GM21528 (cell line): ENCODE data around the gene DCBLD1.
"Not testable (repeated sequence)": the region's sequence is repeated elsewhere in the genome, so short reads cannot be mapped to it uniquely, and the experiment has no call there.

Experiments used
- ATAC-seq: cut with Tn5 transposase; IDR thresholded peaks from one replicate; pipeline ENCODE4 v1.9.1; 2021; ENCODE audit warnings: mild to moderate bottlenecking, moderate library complexity; ENCODE audit not compliant: unreplicated experiment, low FRiP score

The DCBLD1 gene

DNA sequence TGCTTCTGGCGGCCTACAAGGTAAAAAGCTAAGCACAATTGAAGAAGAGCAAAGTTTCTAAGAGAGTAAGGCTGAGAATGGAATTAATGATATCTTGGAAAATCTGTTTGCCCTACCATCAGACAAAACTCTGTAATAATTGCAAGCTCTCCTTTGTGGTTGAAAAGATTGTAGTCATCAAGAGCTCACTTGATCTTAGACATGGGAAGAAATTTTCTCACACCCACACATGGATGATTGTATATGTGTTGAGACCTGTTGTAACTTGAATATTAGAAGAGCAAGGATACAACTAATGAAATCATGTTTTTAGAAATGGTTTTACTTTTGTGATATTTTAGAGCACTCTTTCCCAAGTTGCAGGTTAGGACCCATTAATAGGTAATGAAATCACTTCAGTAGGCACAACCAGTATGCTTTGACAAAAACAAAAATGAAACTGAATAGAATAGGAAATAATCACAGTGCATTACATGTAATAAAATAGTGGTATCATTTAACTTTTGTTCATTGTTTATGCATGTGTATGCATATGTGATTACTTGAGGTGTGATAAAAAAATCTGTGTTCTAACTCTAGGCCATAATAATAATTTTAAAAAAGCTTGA lies 14.0 kb downstream of the DCBLD1 start:
- ATAC-seq: no peak

DNA sequence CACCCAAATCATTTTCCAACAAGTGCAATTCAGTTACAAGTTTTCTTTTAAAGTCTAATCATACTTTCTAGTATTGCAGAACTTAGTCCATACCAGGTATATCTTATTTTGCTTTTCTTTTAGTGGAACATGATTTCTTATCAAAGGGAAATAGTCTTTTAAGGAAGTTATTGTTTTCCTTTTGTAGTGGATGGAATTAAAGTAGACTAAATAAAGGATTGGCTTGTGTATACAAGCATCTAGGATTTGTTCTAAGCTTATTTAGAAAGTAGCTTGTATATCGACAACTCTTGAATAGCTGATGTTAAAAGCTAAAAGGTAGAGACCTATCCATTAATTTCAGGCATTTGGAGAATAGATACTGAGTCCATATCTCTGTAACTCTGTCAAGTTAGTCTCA lies 14.8 kb downstream of the DCBLD1 start:
- no peak for ATAC-seq

DNA sequence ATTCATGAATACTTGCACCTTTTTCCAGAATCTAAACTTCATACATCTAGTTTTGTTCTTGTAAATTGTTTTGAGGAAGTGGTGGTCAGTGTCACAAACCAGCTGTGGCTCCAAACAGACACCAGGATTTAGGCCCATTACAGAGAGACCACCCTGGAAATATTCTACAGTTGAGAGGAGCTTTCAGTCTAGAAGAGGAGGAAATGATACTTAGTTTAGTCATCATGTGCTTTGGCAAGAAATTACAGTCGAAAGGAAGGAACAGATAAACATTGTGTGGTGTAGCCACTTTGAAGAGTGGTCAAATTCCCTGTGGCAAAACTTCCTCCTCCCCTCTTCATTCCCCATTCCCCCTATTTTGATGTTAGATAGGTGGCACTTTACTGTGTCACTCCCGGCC lies 15.7 kb downstream of the DCBLD1 start:
- ATAC-seq: peak; percentile 57

DNA sequence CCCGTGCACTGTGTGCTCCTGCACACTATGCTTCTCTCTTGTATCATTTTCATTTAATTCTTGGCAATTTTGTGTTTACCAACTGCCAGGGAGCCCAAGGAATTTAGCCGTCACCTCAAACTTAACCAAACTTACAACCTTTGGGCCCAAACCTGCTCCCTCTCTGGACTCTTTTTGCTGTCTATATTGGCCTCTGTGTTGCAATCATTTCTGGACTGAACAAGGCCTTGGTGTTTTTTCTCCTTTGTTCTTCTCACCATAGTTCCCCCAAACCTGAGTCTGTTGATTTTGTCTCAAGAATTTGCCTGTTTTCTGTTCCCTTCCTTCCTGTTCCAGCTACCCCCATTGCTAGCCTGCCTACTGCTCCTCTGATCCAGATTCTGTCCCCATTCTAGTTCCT lies 19.2 kb downstream of the DCBLD1 start:
- no peak for ATAC-seq

DNA sequence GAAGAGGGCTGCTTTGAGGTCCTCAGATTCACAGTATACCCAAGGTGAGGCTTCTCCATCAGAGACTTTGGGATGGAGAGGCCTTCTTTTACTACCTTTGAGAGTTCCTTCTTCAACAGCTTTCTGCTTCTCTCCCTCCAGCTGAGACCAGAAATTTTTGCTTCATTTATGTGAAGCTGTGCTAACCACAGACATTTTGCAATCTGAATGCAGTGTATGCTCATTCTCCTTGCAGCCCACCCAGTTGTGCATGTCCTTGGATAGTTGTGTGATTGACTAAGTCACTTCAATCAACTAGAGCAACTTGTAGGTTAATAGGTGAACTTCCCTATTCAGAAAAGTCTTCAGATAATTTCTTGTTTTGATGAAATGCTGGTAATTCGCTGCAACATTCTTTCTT lies 20.1 kb downstream of the DCBLD1 start:
- ATAC-seq: no peak

DNA sequence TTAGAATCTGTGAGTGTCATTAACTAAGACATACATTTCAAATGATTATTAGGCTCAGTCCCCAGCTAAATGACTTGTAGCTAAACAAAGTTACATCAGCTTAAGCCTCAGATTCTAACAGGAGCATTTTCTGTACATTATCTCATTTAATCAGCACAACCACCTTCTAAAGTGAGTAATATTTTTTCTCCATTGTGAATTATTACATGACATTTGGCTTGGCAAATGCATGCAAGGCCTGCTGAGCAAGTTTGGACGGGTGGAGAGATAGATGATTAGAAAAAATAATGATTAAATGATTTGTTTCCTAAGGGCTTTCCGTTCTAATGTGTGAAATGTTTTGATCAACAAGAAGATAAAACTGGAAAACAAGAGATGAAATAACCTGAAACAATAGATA lies 20.7 kb downstream of the DCBLD1 start:
- ATAC-seq: no peak

DNA sequence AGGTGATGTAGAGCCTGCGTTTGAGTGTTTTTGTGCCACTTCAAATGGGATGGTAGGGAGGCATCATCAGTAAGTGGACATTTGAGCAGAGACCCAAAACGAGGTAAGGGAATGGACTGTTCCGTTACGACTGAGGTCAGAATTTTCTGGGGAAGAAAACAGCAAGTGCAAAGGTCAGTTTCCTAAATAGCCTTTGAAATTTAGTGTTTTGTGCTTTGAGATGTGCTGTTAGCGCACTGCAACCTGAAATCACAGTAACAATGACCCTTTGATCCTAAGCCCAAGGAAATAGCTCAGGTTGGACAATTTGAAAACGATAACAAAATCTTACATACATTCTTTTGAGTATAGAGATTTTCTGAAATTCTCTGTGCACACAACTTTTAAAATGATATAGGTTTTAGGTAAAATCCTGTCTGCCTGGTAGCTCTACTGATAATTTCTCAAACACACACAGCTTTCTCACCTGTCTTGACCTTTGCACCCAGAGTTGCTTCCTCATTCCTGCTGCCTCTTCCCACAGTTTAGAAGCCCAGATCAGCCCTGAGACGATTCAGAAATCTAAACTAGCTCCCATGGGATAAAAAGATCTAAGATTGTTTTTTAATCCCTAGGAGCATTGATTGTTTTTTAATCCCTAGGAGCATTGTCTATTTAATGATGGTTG lies 22.1 kb downstream of the DCBLD1 start:
- ATAC-seq: no peak

DNA sequence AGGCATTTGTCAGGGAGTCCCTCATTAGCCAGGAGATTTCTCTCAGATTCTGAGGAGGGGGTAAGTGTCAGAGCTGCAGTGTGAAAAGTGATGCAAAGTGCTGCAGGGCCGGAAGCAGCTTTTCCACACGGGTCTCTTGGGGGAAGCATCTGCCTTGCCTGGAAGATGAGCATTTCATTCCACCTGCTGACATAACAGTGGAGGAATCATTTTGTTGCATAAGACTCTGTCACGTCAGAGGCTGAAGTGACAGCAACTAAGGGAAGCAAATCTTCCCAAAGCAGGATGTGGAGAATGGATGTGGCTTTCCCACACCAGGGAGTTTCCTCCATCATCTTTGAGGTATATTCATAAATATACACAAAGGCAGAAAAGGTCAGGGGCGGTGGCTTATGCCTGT lies 22.8 kb downstream of the DCBLD1 start:
- ATAC-seq: no peak

DNA sequence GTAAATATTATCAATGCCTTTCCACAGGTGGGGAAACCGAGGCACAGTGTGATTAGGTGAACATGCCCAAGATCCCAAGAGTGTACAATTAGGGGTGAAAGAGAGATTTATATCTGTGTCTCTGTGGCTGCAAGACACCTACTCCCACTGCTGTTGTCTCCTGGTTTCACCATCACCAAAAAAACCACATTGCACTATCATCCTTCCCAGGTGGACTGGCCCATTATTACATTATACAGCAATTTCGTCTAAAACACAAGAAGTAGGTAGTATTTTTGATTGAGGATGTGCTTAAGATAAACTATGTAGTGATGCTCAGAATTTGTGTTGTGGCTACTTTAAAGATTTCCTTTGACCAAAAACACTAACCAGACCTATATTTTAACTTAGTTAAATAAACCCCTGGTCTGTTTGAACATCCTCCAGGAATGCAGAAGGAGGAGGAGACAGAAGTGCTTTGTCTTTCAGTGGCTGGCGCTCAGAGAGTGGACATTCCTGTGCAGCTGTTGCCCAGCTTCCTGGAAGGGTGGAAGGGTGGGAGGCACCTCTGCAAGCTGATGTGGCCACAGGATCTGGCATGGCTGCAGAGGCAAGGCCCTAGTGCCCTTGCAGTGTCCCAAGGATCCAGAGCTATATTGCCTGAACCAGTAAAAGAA lies 23.8 kb downstream of the DCBLD1 start:
- no peak for ATAC-seq

DNA sequence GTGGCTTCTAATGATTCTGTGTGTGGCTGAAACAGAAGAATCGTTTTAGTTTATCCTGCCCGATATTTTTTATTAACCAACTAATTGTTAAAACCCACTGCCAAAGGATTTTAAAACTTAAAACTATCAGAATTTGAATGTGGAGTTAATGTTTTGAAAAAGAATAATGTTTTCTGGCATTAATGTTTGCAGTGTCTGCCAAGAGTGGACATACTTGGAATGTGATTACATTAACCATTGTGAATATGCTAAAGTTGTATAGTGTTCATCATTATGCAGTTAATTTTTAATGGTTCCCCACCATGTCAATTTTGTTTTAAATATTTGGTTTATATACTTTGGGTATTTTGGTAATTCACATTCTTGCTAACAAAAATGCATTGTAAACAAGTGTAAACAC lies 24.4 kb downstream of the DCBLD1 start:
- ATAC-seq: no peak

DNA sequence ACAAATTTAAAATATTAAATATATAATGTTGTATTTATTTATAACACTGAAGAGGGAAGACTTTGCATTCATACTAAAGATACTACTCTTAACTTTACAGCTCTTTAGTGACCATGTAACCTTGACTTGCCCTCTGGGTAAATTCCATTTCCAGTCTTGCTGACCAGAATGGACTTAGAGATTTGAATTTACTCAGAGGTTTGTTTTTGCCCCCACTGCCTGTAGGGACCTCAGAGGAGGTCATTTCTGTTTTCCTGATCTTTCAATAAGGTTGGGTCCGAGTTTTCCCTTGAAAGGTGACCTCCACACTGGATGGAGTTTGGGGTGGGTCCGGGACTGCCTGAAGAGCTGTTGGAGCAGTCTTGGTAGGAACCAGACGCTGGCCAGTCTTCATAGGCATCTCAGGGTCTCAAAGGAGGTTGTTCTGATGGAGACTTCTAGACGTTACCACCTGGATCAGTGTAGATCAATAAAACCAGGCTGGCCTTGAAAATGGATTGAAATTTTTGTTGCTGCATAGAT lies 26.0 kb downstream of the DCBLD1 start:
- no peak for ATAC-seq

DNA sequence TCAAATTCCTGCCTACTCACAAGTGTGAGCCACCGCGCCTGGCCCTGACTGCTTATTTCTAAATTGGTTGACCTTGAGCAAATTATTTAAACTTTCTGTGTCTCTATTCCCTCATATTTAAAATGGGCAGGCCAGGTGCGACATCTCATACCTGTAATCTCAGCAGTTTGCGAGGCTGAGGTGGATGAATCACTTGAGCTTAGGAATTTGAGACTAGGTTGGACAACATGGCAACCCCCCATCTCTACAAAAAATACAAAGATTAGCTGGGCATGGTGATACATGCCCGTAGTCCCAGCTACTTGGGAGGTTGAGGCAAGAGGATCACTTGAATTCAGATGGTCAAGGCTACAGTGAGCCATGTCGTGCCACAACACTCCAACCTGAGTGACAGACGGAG lies 26.5 kb downstream of the DCBLD1 start:
- ATAC-seq: no peak

DNA sequence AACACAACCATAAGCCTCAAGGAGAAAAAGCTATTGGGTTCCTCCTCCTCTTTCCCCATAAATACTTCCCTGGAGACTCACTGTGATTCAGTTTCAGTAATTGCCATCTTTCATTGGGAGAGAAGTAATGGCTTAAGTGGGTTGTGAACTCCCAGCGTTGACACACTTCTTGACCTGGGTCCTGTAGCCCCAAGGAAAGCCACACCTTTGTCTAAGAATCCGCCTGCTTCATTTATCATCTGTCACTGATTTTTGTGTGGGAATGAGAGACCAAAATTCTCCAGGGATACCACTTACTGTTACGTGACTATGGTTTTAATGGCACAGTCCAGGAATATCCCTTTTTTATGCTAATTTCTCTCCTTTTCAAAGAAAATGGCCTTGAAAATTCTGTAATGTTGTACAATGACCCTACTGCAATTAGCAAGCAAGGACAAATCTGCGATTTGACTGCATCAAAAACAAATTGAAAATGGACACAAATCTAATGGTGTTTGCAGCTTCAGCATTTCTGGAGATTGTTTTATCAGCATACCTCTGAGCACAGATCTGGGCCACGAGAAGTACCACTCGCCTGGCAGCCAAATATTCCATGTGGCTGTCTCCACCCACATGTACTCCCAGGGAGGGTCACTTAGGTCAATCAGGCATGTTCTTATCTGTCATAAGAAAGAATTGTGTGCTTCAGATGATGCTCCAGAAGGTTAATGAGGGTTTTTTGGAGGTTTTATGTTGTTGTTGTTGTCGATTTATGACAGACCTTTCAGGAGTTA lies 29.8 kb downstream of the DCBLD1 start:
- no peak for ATAC-seq

DNA sequence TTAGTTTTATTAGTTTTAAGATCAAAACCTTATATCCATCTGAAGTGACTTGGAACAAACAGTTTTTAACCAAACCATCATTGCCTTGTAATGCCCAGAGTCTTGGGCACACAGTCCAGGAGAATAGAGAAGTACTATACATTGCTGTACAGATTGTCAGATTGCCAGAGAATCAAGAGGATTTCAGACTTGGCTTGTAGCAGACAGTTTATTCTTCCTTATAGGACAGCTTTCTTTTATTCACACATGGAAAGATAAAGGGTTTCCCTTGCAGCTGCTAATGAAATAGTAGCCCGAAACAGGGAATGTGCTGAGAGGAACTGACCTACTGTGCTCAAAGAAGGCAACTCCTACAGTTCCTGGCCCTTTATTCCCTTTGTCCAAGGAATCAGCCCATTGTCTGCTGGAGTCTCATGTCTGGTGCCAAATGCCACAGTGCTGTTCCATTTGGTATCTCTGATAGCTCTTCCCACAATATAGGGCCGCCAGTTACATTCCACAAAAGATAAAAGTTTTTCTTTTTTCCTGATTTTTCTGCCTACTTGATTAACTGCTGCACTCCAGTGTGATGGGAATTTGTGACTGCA lies 30.6 kb downstream of the DCBLD1 start:
- ATAC-seq: no peak

DNA sequence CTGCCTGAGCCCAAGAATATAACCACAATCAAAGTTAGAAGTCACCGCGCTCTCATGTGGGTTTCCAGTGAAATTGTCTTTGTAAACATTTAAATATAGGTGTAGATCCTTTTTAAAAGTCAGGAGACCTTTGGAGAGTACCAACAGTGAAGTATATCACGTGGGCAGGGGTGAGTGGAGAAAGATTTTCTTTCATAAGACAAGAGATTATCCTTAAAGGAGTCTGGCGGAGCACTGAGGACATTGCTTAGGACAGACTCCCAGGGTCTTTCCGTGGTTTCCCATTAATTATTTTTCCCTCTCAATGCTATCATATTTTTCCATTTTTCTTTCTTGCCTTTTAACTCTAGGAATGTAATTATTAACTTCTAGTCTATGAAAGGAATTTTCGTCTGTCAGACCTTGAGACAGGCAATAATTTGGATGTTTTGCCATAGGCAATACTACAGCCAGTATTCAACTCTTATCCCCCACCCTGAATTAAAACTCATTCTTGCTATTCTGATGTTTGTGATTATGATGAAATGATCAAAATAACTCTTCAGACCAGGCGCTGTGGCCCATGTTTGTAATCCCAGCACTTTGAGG lies 31.4 kb downstream of the DCBLD1 start:
- no peak for ATAC-seq

DNA sequence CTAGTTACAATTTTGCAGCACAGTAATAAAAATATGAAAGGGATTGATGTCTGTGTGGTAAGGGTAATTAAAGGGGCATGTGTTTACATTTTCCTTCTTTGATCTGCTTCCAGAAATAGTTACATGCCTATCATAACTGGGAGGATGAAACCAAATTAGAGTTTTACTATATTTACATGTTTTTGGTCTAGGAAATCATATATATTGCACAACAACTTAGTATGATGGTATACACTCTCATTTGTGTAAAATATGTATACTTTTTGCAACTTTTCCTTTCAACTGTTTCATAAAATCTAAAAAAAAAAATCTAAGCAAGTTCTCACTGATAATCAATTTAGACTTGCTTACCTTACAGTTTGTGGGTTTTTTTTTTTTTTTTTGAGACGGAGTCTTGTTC lies 32.2 kb downstream of the DCBLD1 start:
- no peak for ATAC-seq

DNA sequence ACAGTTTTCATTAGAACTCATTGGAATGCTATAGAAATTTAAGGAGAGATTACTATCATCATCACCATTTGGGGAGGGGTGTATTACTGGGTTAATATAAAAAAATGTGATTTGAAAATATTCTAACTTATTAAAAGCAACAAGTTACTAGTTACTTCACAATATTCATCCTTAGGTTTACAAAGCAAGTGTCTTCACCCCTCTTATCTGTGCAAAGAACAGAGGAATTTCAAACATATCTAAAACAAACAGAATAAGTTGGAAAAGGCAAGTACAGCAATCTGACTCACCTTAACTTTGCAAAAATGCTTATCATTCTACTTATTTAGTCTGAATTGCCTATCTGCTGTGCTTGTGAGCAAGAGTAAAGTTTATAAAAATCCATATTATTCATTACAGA lies 32.9 kb downstream of the DCBLD1 start:
- no peak for ATAC-seq

DNA sequence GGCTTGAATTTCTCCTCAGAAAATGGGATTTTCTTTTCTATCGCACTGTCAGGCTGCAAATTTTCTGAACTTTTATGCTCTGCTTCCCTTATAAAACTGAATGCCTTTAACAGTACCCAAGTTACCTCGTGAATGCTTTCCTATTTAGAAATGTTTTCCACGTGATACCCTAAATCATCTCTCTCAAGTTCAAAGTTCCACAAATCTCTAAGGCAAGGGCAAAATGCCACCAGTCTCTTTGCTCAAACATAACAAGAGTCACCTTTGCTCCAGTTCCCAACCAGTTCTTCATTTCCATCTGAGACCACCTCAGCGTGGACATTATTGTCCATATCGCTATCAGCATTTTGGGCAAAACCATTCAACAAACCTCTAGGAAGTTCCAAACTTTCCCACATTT lies 35.5 kb downstream of the DCBLD1 start:
- ATAC-seq: not testable (repeated sequence)

DNA sequence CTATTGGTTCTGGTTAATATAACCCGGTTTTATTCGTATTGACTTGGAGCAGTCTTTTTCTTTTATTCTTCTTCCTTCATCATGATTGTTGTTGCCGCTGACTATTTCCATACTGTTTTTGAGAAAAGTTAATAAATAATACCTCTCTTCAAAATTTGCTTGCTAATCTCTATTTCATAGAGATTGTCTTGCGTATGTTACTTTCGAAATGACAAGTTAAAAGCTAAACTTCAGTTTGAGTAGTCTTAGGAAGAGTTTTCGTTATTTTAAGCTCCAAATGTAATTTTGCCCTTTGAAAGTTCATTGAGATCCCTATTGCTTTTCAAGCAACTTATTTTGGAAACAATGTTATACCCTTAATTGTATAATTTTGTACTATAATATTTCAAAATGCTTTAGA lies 36.4 kb downstream of the DCBLD1 start:
- ATAC-seq: no peak

DNA sequence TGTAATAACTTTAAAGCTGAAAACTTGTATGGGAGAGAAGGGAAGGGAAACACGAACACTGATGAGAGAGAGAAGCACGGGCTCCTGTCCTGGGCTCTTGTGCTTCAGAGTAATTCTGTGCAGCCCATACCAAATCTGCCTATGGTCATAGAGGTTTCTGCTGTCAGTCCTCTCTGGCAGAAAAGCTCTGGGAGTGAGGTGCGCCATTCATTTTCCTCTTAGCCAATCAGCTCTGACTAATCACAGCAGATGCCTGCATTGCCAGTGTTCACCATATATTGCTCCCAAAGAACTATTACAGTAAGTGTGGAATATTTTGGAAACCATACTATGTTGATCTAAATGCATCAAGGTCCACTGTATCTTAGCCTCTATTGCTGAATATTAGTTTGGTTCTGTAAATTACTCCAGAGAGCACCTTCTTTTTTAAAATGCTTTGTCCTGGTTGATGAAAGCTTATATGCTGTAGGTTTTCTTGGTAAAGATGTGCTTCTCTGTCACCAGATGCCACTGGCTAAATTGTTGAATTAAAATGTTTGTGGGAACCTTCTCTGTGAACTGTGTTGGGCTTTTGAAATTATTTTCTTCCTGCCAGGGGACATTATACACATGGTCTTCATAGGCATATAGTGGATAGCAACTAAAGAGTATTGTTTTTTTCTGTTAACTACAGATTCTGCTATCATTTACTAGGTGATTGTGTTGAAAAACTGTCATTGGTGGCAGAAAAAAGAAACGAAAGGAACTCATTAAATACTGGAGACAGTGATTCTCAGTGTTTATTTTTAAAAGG lies 38.3 kb downstream of the DCBLD1 start:
- no peak for ATAC-seq
